Keratinocyte (primary cell): ENCODE data around the gene PLEKHA1. TPM values are rescaled to one million over a fixed set of nuclear protein-coding genes. Genes with fewer than 3 reads are reported as not detected.
A peak's percentile ranks its signal among the peaks of the same experiment; 100 is the strongest.

ENCODE experiments used
- DNase-seq: peaks from one replicate; pipeline ENCODE4 v3.0.0-alpha.2; 2011; ENCODE audit warnings: low read depth, missing footprints, low spot score
- FAIRE-seq: peaks from 2 replicates; lab custom pipeline; 2011; peaks lifted over from hg19 to GRCh38; lab: Jason Lieb, UNC
- H2AFZ ChIP-seq: 2 replicates; pipeline ENCODE4 v1.6.0; 2012; ENCODE audit warnings: low read length, control low read depth, inconsistent platforms; ENCODE audit not compliant: control insufficient read depth
- H3K27ac ChIP-seq: 2 replicates; pipeline ENCODE4 v1.5.1; 2011; ENCODE audit warnings: low read length; ENCODE audit not compliant: control insufficient read depth, insufficient read depth
- H3K27me3 ChIP-seq: 3 replicates; pipeline ENCODE4 v1.6.0; 2011; ENCODE audit warnings: low read length; ENCODE audit not compliant: control insufficient read depth, insufficient read depth; ENCODE audit errors: extremely low read depth
- H3K36me3 ChIP-seq, 2 experiments: 2 replicates in 1 of 2; 3 replicates in 1 of 2; pipeline ENCODE4 v1.5.1; 2011; ENCODE audit warnings: low read length in 2 of 2, mild to moderate bottlenecking in 1 of 2; ENCODE audit not compliant: control insufficient read depth in 2 of 2, insufficient read depth in 2 of 2; ENCODE audit errors: extremely low read depth in 1 of 2
- H3K4me1 ChIP-seq: 3 replicates; pipeline ENCODE4 v1.5.1; 2011; ENCODE audit warnings: low read length; ENCODE audit not compliant: control insufficient read depth, insufficient read depth; ENCODE audit errors: extremely low read depth
- H3K4me2 ChIP-seq: 3 replicates; pipeline ENCODE4 v1.6.0; 2011; ENCODE audit warnings: low read depth, low read length; ENCODE audit not compliant: control insufficient read depth, insufficient read depth; ENCODE audit errors: extremely low read depth
- H3K4me3 ChIP-seq, 3 experiments: fragments of 200-600 bp in 1 of 3; sonication (generic) in 1 of 3; 2 replicates in 2 of 3; 3 replicates in 1 of 3; pipeline ENCODE4 v1.5.1; 2011 to 2016; ENCODE audit warnings: low read length in 3 of 3, mild to moderate bottlenecking in 3 of 3, control low read depth in 2 of 3, inconsistent platforms in 1 of 3, low read depth in 1 of 3, mixed read lengths in 1 of 3, mixed run types in 1 of 3, moderate library complexity in 1 of 3; ENCODE audit not compliant: control insufficient read depth in 2 of 3, insufficient read depth in 2 of 3; ENCODE audit errors: extremely low read depth in 1 of 3
- H3K79me2 ChIP-seq: 2 replicates; pipeline ENCODE4 v1.6.0; 2012; ENCODE audit warnings: low read length; ENCODE audit not compliant: control insufficient read depth, insufficient read depth
- H3K9ac ChIP-seq: 3 replicates; pipeline ENCODE4 v1.6.0; 2011; ENCODE audit warnings: low read length; ENCODE audit not compliant: control insufficient read depth, insufficient read depth; ENCODE audit errors: extremely low read depth
- H3K9me1 ChIP-seq: 3 replicates; pipeline ENCODE4 v1.6.0; 2011; ENCODE audit warnings: low read length; ENCODE audit not compliant: control insufficient read depth, insufficient read depth; ENCODE audit errors: extremely low read depth
- H3K9me3 ChIP-seq: 2 replicates; pipeline ENCODE4 v1.5.1; 2012; ENCODE audit warnings: low read depth, low read length; ENCODE audit not compliant: control insufficient read depth
- H4K20me1 ChIP-seq: 3 replicates; pipeline ENCODE4 v1.6.0; 2011; ENCODE audit warnings: low read length; ENCODE audit not compliant: control insufficient read depth, insufficient read depth; ENCODE audit errors: extremely low read depth
- EZH2 ChIP-seq: IDR thresholded peaks from one replicate; pipeline ENCODE4 v1.6.1; 2012; ENCODE audit warnings: inconsistent platforms, mild to moderate bottlenecking, low read length, moderate library complexity
- dilution Hi-C: fragments of 300-500 bp; cut with MboI; formaldehyde crosslinking; loops from one replicate; pipeline ENCODE4 v1.7.0; 2020; ENCODE audit warnings: low sequenced_read_pairs; ENCODE audit not compliant: extremely low pct_ligation_motif_present
- polyA plus RNA-seq, 5 experiments: library from polyadenylated mRNA; depleted of rRNA in 3 of 5; stranded (reverse) in 3 of 5; stranded (forward) in 1 of 5; unstranded in 1 of 5; fragments of >200 nt; gene quantifications; 1 replicate in 1 of 5; 2 replicates in 3 of 5; 3 replicates in 1 of 5; pipeline versions ENCODE4 v1.2.1 to v1.2.3, GENCODE V29; 2011 to 2012; ENCODE audit warnings: missing spikeins in 2 of 5, low read depth in 1 of 5, low replicate concordance in 1 of 5
- TF ChIP-seq, protein P1 (sequence below), 3 experiments: IDR thresholded peaks in 1 of 3; conservative IDR thresholded peaks in 1 of 3; optimal IDR thresholded peaks in 1 of 3; 2 replicates in 2 of 3; 3 replicates in 1 of 3; pipeline versions ENCODE3 to v1.5.1; 2011; ENCODE audit warnings: low read length in 3 of 3, mild to moderate bottlenecking in 3 of 3, moderate library complexity in 2 of 3, control low read depth in 1 of 3, inconsistent platforms in 1 of 3; ENCODE audit not compliant: insufficient read depth in 2 of 3; ENCODE audit errors: extremely low read depth in 1 of 3

Gene PLEKHA1
- polyA plus RNA-seq, 1 donor (not counting 4 experiments of a cell fraction or from before 2014, with no cell fraction given): 66.7 TPM

DNA sequence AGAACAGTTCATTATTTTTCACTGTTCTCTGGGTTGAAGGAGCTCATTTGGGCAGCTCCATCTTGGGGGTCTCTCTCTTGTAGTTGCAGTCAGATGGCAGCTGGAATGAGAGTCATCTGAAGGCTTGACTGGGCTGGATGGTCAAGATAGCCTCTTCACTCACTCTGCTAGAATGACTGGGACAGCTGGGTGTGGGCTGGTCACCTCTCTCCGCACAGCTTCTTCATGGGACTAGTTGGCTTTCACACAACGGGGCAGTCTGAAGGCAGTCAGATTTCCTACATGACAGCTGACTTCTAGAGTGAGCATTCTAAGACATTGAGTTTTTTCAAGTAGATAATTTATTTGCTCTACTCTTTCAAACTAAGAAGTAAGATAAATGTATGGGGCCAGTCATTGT, 13.1 kb downstream of the PLEKHA1 start:
- H3K4me2 ChIP-seq: no peak overlapping the region
- peaks cover 68% of the 10 kb centered on the region for H3K79me2 ChIP-seq
- no peaks in the 10 kb centered on the region for H3K9me1 ChIP-seq
- no peak overlapping the region for H3K9ac ChIP-seq
- H3K27ac ChIP-seq: no peak overlapping the region
- H3K27me3 ChIP-seq: no peaks in the 10 kb centered on the region
- dilution Hi-C loops: no loop called here
- H3K36me3 ChIP-seq: peaks cover 0 to 4% of the 10 kb centered on the region in 2 experiments
- TF ChIP-seq, protein P1, sequence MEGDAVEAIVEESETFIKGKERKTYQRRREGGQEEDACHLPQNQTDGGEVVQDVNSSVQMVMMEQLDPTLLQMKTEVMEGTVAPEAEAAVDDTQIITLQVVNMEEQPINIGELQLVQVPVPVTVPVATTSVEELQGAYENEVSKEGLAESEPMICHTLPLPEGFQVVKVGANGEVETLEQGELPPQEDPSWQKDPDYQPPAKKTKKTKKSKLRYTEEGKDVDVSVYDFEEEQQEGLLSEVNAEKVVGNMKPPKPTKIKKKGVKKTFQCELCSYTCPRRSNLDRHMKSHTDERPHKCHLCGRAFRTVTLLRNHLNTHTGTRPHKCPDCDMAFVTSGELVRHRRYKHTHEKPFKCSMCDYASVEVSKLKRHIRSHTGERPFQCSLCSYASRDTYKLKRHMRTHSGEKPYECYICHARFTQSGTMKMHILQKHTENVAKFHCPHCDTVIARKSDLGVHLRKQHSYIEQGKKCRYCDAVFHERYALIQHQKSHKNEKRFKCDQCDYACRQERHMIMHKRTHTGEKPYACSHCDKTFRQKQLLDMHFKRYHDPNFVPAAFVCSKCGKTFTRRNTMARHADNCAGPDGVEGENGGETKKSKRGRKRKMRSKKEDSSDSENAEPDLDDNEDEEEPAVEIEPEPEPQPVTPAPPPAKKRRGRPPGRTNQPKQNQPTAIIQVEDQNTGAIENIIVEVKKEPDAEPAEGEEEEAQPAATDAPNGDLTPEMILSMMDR (optimal IDR thresholded peaks at IDR 0.05 in 1 of 3, IDR thresholded peaks at IDR 0.05 in 1 of 3, conservative IDR thresholded peaks at IDR 0.05 in 1 of 3; ENCODE audit: extremely low read depth in 1 of 3, insufficient read depth in 2 of 3, low read length in 3 of 3): no peak
- no peak for TF ChIP-seq EZH2
- no peak for DNase-seq
- FAIRE-seq: no peak
- H2AFZ ChIP-seq: no peak overlapping the region
- peaks cover 2% of the 10 kb centered on the region for H4K20me1 ChIP-seq
- no peak overlapping the region for H3K4me3 ChIP-seq
- no peaks in the 10 kb centered on the region for H3K9me3 ChIP-seq
- H3K4me1 ChIP-seq: peaks cover 9% of the 10 kb centered on the region

- peaks cover 2% of the 10 kb centered on the region for H4K20me1 ChIP-seq
- peaks cover 9% of the 10 kb centered on the region for H3K4me1 ChIP-seq
- no peak overlapping the region for H3K4me2 ChIP-seq
- H2AFZ ChIP-seq: no peak overlapping the region
- H3K9me1 ChIP-seq: no peaks in the 10 kb centered on the region
- H3K9ac ChIP-seq: no peak overlapping the region
- H3K27ac ChIP-seq: peak overlapping the region; percentile 3
- TF ChIP-seq, protein P1 (optimal IDR thresholded peaks at IDR 0.05 in 1 of 3, IDR thresholded peaks at IDR 0.05 in 1 of 3, conservative IDR thresholded peaks at IDR 0.05 in 1 of 3; ENCODE audit: extremely low read depth in 1 of 3, insufficient read depth in 2 of 3, low read length in 3 of 3): no peak
- TF ChIP-seq EZH2: no peak
- H3K79me2 ChIP-seq: peaks cover 64% of the 10 kb centered on the region
- FAIRE-seq: peak; percentile 51
- no peaks in the 10 kb centered on the region for H3K27me3 ChIP-seq
- H3K4me3 ChIP-seq: no peak overlapping the region
- H3K9me3 ChIP-seq: no peaks in the 10 kb centered on the region
- dilution Hi-C loops: no loop called here
- DNase-seq: no peak
- peaks cover 0 to 4% of the 10 kb centered on the region in 2 experiments for H3K36me3 ChIP-seq
Observed at GRCh38 chr10:122388287-122388997, 13.9 kb downstream of the PLEKHA1 start.
